H9 (cell line): Measurements from ENCODE around the gene HTR3A. TPM values are rescaled to one million over a fixed set of nuclear protein-coding genes. Genes with fewer than 3 reads are reported as not detected.

Experiments
- DNase-seq: peaks from one replicate; pipeline ENCODE4 v3.0.0-alpha.2; 2017
- H2AFZ ChIP-seq: one replicate; pipeline ENCODE4 v1.6.1; 2013; ENCODE audit warnings: mild to moderate bottlenecking, low read length, control low read depth, moderate library complexity
- H2AK5ac ChIP-seq: 2 replicates; pipeline ENCODE4 v1.6.1; 2013; ENCODE audit warnings: low read length, control low read depth, mixed read lengths; ENCODE audit not compliant: insufficient read length
- H2BK120ac ChIP-seq: one replicate; pipeline ENCODE4 v1.6.1; 2013; ENCODE audit warnings: low read depth, mild to moderate bottlenecking, low read length, control low read depth, inconsistent platforms; ENCODE audit not compliant: poor library complexity, severe bottlenecking
- H2BK12ac ChIP-seq: 2 replicates; pipeline ENCODE4 v1.6.1; 2013; ENCODE audit warnings: low read length, control low read depth, mixed read lengths, low read depth; ENCODE audit not compliant: insufficient read length
- H2BK15ac ChIP-seq: 2 replicates; pipeline ENCODE4 v1.6.1; 2013; ENCODE audit warnings: low read depth, low read length, control low read depth
- H2BK20ac ChIP-seq: one replicate; pipeline ENCODE4 v1.6.1; 2013; ENCODE audit warnings: low read depth, mild to moderate bottlenecking, low read length, control low read depth, inconsistent platforms; ENCODE audit not compliant: poor library complexity, severe bottlenecking
- H2BK5ac ChIP-seq: 2 replicates; pipeline ENCODE4 v1.6.1; 2013; ENCODE audit warnings: low read length, control low read depth, mixed read lengths; ENCODE audit not compliant: insufficient read length
- H3K14ac ChIP-seq: 2 replicates; pipeline ENCODE4 v1.6.1; 2013; ENCODE audit warnings: low read length, control low read depth; ENCODE audit not compliant: insufficient read depth
- H3K18ac ChIP-seq: 2 replicates; pipeline ENCODE4 v1.6.1; 2013; ENCODE audit warnings: low read depth, mild to moderate bottlenecking, mixed read lengths, low read length, control low read depth; ENCODE audit not compliant: insufficient read length
- H3K23ac ChIP-seq: 2 replicates; pipeline ENCODE4 v1.6.1; 2013; ENCODE audit warnings: low read length, control low read depth, mixed read lengths, low read depth; ENCODE audit not compliant: insufficient read length
- H3K23me2 ChIP-seq: 2 replicates; pipeline ENCODE4 v1.6.1; 2013; ENCODE audit warnings: low read depth, mild to moderate bottlenecking, mixed read lengths, low read length, control low read depth; ENCODE audit not compliant: insufficient read length, poor library complexity, severe bottlenecking
- H3K27ac ChIP-seq: 2 replicates; pipeline ENCODE4 v1.5.1; 2013; ENCODE audit warnings: low read length, control low read depth, mixed read lengths, low read depth; ENCODE audit not compliant: insufficient read length
- H3K27me3 ChIP-seq: 2 replicates; pipeline ENCODE4 v1.6.1; 2013; ENCODE audit warnings: low read length, control low read depth, inconsistent platforms; ENCODE audit not compliant: insufficient read depth
- H3K4ac ChIP-seq: 2 replicates; pipeline ENCODE4 v1.6.1; 2013; ENCODE audit warnings: low read depth, mild to moderate bottlenecking, control low read depth, inconsistent platforms, low read length, moderate library complexity
- H3K4me1 ChIP-seq: 2 replicates; pipeline ENCODE4 v1.6.1; 2013; ENCODE audit warnings: low read length, control low read depth, inconsistent platforms; ENCODE audit not compliant: insufficient read depth
- H3K4me2 ChIP-seq: 2 replicates; pipeline ENCODE4 v1.6.1; 2013; ENCODE audit warnings: low read length, control low read depth, mixed read lengths; ENCODE audit not compliant: insufficient read length, insufficient read depth
- H3K56ac ChIP-seq: 2 replicates; pipeline ENCODE4 v1.6.1; 2013; ENCODE audit warnings: low read depth, mild to moderate bottlenecking, mixed read lengths, low read length, control low read depth; ENCODE audit not compliant: insufficient read length
- H3K79me1 ChIP-seq: 2 replicates; pipeline ENCODE4 v1.6.1; 2013; ENCODE audit warnings: low read depth, mild to moderate bottlenecking, moderate library complexity, low read length, control low read depth, inconsistent platforms; ENCODE audit not compliant: insufficient read depth, poor library complexity, severe bottlenecking
- H3K79me2 ChIP-seq: 2 replicates; pipeline ENCODE4 v1.6.1; 2013; ENCODE audit warnings: low read length, control low read depth, inconsistent platforms; ENCODE audit not compliant: insufficient read depth
- H3K9ac ChIP-seq: 2 replicates; pipeline ENCODE4 v1.6.1; 2013; ENCODE audit warnings: low read length, control low read depth, mixed read lengths; ENCODE audit not compliant: insufficient read length; ENCODE audit errors: extremely low read depth
- H3K9me3 ChIP-seq: one replicate; pipeline ENCODE4 v1.6.1; 2013; ENCODE audit warnings: low read depth, low read length, inconsistent platforms; ENCODE audit not compliant: control insufficient read depth
- H3T11ph ChIP-seq: one replicate; pipeline ENCODE4 v1.6.1; 2013; ENCODE audit warnings: mild to moderate bottlenecking, low read length, control low read depth, inconsistent platforms
- H4K20me1 ChIP-seq: one replicate; pipeline ENCODE4 v1.6.1; 2013; ENCODE audit not compliant: control insufficient read depth, insufficient read length, insufficient read depth
- H4K5ac ChIP-seq: 2 replicates; pipeline ENCODE4 v1.6.1; 2013; ENCODE audit warnings: low read depth, mild to moderate bottlenecking, mixed read lengths, low read length, control low read depth; ENCODE audit not compliant: insufficient read length
- H4K8ac ChIP-seq: replicated peaks from 2 replicates; pipeline ENCODE4 v1.6.1; 2013; ENCODE audit warnings: low read length, control low read depth, mixed read lengths, low read depth; ENCODE audit not compliant: insufficient read length
- H4K91ac ChIP-seq: 2 replicates; pipeline ENCODE4 v1.6.1; 2013; ENCODE audit warnings: low read depth, mild to moderate bottlenecking, moderate library complexity, mixed read lengths, low read length, control low read depth; ENCODE audit not compliant: insufficient read length
- H3K27ac Mint-ChIP-seq, 3 experiments: 2 replicates in 2 of 3; 3 replicates in 1 of 3; pipeline ENCODE4 v1.8.0; 2020 to 2021; ENCODE audit warnings: mixed read lengths in 3 of 3, mild to moderate bottlenecking in 1 of 3, moderate library complexity in 1 of 3
- H3K27me3 Mint-ChIP-seq: 2 replicates; pipeline ENCODE4 v1.8.0; 2021; ENCODE audit warnings: low read depth, mild to moderate bottlenecking, moderate library complexity, mixed read lengths
- H3K36me3 Mint-ChIP-seq, 3 experiments: 2 replicates in 2 of 3; 3 replicates in 1 of 3; pipeline ENCODE4 v1.8.0; 2020 to 2021; ENCODE audit warnings: low read depth in 3 of 3, mixed read lengths in 3 of 3; ENCODE audit not compliant: insufficient read depth in 1 of 3
- H3K4me1 Mint-ChIP-seq, 2 experiments: 2 replicates each; pipeline ENCODE4 v1.8.0; 2020; ENCODE audit warnings: mixed read lengths in 2 of 2
- H3K4me3 Mint-ChIP-seq, 2 experiments: 2 replicates in 1 of 2; 3 replicates in 1 of 2; pipeline ENCODE4 v1.8.0; 2020 to 2021; ENCODE audit warnings: mild to moderate bottlenecking in 2 of 2, mixed read lengths in 2 of 2, moderate library complexity in 1 of 2
- H3K9me3 Mint-ChIP-seq, 2 experiments: 2 replicates in 1 of 2; 3 replicates in 1 of 2; pipeline ENCODE4 v1.8.0; 2020; ENCODE audit warnings: mild to moderate bottlenecking in 2 of 2, mixed read lengths in 2 of 2, moderate library complexity in 1 of 2
- WGBS: extraction: QIAGEN DNeasy Blood & Tissue Kit; methylation state at CpG from one replicate; pipeline ENCODE4 v1.1.7; 2013; ENCODE audit warnings: missing lambda C conversion rate, low lambda C conversion rate, mixed read lengths; ENCODE audit not compliant: insufficient read length; ENCODE audit errors: extremely low coverage; 5-methylcytosine and 5-hydroxymethylcytosine counted together
- total RNA-seq: library from RNA; stranded (reverse); gene quantifications from 2 replicates; pipeline ENCODE4 v1.2.1, GENCODE V29; 2021
- TF ChIP-seq, protein P1 (sequence below): fragments of 200-600 bp; sonication (generic); conservative IDR thresholded peaks from 3 replicates; pipeline ENCODE4 v1.8.0; 2021; ENCODE audit warnings: antibody characterized with exemption, mild to moderate bottlenecking

Gene HTR3A
- total RNA-seq, 1 experiment from 2014 or later, result 4.1 TPM

DNA sequence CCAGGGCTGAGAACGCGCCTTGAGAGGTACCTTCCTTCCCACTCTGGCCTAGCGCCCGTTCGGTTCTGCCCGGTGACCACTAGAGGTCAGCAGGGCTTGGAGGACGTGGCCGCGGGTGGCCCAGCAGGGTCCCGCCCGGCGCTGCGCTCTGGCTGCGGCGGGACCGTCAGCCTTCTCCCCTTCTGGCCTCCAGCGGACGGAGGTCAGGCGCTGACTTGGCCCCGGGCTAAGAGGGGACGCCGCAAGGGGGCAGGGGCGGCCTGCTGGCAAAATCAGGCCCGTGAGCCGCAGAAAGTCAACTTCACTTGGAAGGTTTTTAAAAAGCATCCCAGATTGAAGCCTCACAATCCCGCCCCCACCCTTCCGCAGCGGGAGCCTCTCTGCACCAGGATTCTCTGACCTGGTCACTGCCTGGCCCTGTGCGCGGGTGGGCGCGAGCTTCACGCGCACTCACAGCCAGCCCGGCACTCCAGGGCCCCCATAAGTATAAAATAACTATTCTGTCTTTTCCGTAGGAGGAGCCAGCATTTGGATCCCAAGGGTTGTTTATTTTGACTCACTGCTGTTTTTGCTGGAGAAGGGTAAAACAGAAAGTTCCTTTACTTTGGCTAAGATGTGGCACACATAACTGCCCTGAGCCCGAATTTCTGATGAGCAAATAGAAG is 61.4 kb downstream of the HTR3A start:
- no peak overlapping the region for H3K27ac Mint-ChIP-seq
- Histone ChIP-seq H3K14ac (no peak overlapping the region), H2BK12ac (no peak overlapping the region), H3K9me3 (no peaks in the 10 kb centered on the region), H3T11ph (no peak overlapping the region), H2BK5ac (no peak overlapping the region), H3K79me1 (no peaks in the 10 kb centered on the region), H2BK20ac (no peak overlapping the region), H3K56ac (no peak overlapping the region), H2BK120ac (no peak overlapping the region), H3K4ac (no peak overlapping the region), H4K20me1 (no peaks in the 10 kb centered on the region), H4K5ac (no peak overlapping the region), H3K18ac (no peak overlapping the region), H3K23me2 (peaks cover 4% of the 10 kb centered on the region), H4K8ac (no peak overlapping the region), H3K79me2 (no peaks in the 10 kb centered on the region), H2AFZ (no peak overlapping the region), H2BK15ac (no peak overlapping the region; the same call in 1 of the 2 replicates), H3K9ac (no peak overlapping the region), H3K27ac (no peak overlapping the region), H2AK5ac (no peak overlapping the region), H3K23ac (no peak overlapping the region), H3K4me2 (peak overlapping the region; percentile 22), H3K4me1 (no peaks in the 10 kb centered on the region), H4K91ac (no peak overlapping the region), H3K27me3 (no peaks in the 10 kb centered on the region)
- no peaks in the 10 kb centered on the region for H3K9me3 Mint-ChIP-seq
- peak overlapping the region; percentile 15 to 29; a peak in 2 of 5 replicates for H3K4me3 Mint-ChIP-seq
- TF ChIP-seq, protein P1, sequence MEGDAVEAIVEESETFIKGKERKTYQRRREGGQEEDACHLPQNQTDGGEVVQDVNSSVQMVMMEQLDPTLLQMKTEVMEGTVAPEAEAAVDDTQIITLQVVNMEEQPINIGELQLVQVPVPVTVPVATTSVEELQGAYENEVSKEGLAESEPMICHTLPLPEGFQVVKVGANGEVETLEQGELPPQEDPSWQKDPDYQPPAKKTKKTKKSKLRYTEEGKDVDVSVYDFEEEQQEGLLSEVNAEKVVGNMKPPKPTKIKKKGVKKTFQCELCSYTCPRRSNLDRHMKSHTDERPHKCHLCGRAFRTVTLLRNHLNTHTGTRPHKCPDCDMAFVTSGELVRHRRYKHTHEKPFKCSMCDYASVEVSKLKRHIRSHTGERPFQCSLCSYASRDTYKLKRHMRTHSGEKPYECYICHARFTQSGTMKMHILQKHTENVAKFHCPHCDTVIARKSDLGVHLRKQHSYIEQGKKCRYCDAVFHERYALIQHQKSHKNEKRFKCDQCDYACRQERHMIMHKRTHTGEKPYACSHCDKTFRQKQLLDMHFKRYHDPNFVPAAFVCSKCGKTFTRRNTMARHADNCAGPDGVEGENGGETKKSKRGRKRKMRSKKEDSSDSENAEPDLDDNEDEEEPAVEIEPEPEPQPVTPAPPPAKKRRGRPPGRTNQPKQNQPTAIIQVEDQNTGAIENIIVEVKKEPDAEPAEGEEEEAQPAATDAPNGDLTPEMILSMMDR, result peak; percentile 98
- no peaks in the 10 kb centered on the region for H3K36me3 Mint-ChIP-seq
- peaks cover 34% of the 10 kb centered on the region for H3K27me3 Mint-ChIP-seq
- peaks cover 3% of the 10 kb centered on the region in 2 experiments; a peak in 1 of 4 replicates for H3K4me1 Mint-ChIP-seq
- WGBS, result no CpG with 5 or more reads among the region's 37 CpGs
- peak; percentile 93 for DNase-seq
